OCI-LY7 (cell line): ENCODE measurements around the gene ZNF385D.

Source experiments
- EZH2phosphoT487 ChIP-seq: fragments of 200-600 bp; sonication (generic); IDR thresholded peaks from 2 replicates; pipeline ENCODE4 v1.6.1; 2018; ENCODE audit warnings: low read depth, borderline replicate concordance, mild to moderate bottlenecking, mixed run types, antibody characterized with exemption, low read length, moderate library complexity, mixed read lengths
- TF ChIP-seq, protein P1 (sequence below): fragments of 200-600 bp; sonication (generic); conservative IDR thresholded peaks from 2 replicates; pipeline ENCODE4 v1.5.1; 2014; ENCODE audit warnings: mild to moderate bottlenecking, antibody characterized with exemption, low read length, moderate library complexity, mixed read lengths

DNA sequence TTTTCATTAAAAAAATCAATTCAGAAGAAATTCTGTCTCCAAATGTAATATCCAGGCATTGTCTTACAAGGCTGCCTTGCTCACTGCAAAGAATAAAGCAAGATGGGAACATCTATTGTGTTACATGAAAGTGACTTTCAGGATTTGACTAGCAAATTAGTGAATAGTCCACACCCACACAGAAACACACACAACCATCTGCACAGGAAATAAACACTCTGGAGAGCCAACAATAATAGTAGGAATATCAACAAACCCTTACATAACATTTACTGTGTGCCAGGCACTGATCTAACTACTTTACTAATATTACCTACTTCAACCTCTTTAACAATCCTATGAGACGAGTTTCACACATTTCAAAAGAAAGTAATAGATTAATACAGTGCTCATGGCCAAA lies 28.9 kb upstream of the ZNF385D start:
- TF ChIP-seq, protein P1, sequence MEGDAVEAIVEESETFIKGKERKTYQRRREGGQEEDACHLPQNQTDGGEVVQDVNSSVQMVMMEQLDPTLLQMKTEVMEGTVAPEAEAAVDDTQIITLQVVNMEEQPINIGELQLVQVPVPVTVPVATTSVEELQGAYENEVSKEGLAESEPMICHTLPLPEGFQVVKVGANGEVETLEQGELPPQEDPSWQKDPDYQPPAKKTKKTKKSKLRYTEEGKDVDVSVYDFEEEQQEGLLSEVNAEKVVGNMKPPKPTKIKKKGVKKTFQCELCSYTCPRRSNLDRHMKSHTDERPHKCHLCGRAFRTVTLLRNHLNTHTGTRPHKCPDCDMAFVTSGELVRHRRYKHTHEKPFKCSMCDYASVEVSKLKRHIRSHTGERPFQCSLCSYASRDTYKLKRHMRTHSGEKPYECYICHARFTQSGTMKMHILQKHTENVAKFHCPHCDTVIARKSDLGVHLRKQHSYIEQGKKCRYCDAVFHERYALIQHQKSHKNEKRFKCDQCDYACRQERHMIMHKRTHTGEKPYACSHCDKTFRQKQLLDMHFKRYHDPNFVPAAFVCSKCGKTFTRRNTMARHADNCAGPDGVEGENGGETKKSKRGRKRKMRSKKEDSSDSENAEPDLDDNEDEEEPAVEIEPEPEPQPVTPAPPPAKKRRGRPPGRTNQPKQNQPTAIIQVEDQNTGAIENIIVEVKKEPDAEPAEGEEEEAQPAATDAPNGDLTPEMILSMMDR = no peak
- no peak for TF ChIP-seq EZH2phosphoT487
